Activated CD8-positive, alpha-beta T cell treated with anti-CD3 and anti-CD28 coated beads for 36 hours (primary cell): Measurements from ENCODE around the gene MEGF11. TPM values are rescaled to one million over a fixed set of nuclear protein-coding genes. Genes with fewer than 3 reads are reported as not detected.
"Not testable (repeated sequence)": the region's sequence is repeated elsewhere in the genome, so short reads cannot be mapped to it uniquely, and the experiment has no call there.

Source experiments
- ATAC-seq: fragments of 200-7000 bp; cut with Tn5 transposase; one replicate; pipeline ENCODE4 v1.10.0; 2021; ENCODE audit warnings: mild to moderate bottlenecking, moderate library complexity
- CTCF ChIA-PET: fragments of 350-600 bp; sonication (Branson Sonifier 250); formaldehyde crosslinking; loops from one replicate; lab custom pipeline; 2021; ENCODE audit warnings: antibody characterized with exemption; lab: Charles Lee
- POLR2A ChIA-PET: fragments of 350-600 bp; sonication (Branson Sonifier 250); formaldehyde crosslinking; loops from one replicate; lab custom pipeline; 2021; ENCODE audit warnings: antibody characterized with exemption; lab: Charles Lee
- DNase-seq: peaks from one replicate; pipeline ENCODE4 v3.0.0-alpha.2; 2020
- H3K27ac Mint-ChIP-seq: one replicate; pipeline ENCODE4 v1.8.0; 2021; ENCODE audit warnings: mild to moderate bottlenecking, mixed read lengths
- H3K27me3 Mint-ChIP-seq: one replicate; pipeline ENCODE4 v1.8.0; 2021; ENCODE audit warnings: mixed read lengths
- H3K36me3 Mint-ChIP-seq: one replicate; pipeline ENCODE4 v1.8.0; 2021; ENCODE audit warnings: low read depth, mixed read lengths
- H3K4me1 Mint-ChIP-seq: one replicate; pipeline ENCODE4 v1.8.0; 2021; ENCODE audit warnings: low read depth, mixed read lengths
- H3K4me3 Mint-ChIP-seq: one replicate; pipeline ENCODE4 v1.8.0; 2021; ENCODE audit warnings: mild to moderate bottlenecking, moderate library complexity, mixed read lengths
- H3K9me3 Mint-ChIP-seq: one replicate; pipeline ENCODE4 v1.8.0; 2021; ENCODE audit warnings: mixed read lengths
- intact Hi-C: fragments of 100-400 bp; cut with micrococcal nuclease; formaldehyde crosslinking; loops from one replicate; pipeline ENCODE4 v1.10.0; 2022
- total RNA-seq, 2 experiments: library from RNA; stranded (reverse); gene quantifications; one replicate each; pipeline ENCODE4 v1.2.3, GENCODE V29; 2021
- TF ChIP-seq, protein P1 (sequence below): fragments of 200-600 bp; IDR thresholded peaks from one replicate; pipeline ENCODE4 v1.8.0; 2022; ENCODE audit warnings: antibody characterized with exemption, mild to moderate bottlenecking

MEGF11 gene
- total RNA-seq, 2 experiments from 2014 or later, result not detected

GRCh38 chr15:65877749-65878148, 375.8 kb downstream of the MEGF11 start:
- no peak for ATAC-seq

DNA sequence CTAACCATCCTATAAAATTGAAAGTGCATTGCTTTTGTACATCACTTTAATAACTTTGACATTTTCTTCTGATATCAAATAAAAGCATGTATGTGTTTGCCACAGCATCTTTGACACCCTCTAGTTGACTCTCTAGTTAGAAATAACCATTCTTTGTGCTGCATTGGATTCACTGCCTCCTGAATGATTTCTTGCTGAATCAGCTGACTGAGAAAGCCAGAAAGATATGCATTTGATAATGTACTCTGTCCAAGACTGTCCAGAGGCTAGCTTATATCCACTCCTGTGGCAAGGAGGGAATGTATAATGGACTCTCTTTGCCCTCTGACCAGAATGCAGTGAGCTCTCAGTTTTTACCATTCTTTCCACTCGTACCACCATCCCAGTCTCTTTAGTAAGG, 378.1 kb downstream of the MEGF11 start:
- H3K27ac Mint-ChIP-seq, result peak overlapping the region; percentile 46
- H3K4me1 Mint-ChIP-seq, result peaks cover 34% of the 10 kb centered on the region
- no peak for DNase-seq
- ChIA-PET CTCF (interaction anchor here (0.6 to 1.2 kb wide), 3 partner anchors 13 to 210 kb away, joined by 3 to 7 read pairs (median 4); no protein-coding TSS in a partner anchor), POLR2A (no interaction called here)
- H3K27me3 Mint-ChIP-seq, result no peaks in the 10 kb centered on the region
- H3K4me3 Mint-ChIP-seq, result no peak overlapping the region
- ATAC-seq, result no peak
- TF ChIP-seq, protein P1, sequence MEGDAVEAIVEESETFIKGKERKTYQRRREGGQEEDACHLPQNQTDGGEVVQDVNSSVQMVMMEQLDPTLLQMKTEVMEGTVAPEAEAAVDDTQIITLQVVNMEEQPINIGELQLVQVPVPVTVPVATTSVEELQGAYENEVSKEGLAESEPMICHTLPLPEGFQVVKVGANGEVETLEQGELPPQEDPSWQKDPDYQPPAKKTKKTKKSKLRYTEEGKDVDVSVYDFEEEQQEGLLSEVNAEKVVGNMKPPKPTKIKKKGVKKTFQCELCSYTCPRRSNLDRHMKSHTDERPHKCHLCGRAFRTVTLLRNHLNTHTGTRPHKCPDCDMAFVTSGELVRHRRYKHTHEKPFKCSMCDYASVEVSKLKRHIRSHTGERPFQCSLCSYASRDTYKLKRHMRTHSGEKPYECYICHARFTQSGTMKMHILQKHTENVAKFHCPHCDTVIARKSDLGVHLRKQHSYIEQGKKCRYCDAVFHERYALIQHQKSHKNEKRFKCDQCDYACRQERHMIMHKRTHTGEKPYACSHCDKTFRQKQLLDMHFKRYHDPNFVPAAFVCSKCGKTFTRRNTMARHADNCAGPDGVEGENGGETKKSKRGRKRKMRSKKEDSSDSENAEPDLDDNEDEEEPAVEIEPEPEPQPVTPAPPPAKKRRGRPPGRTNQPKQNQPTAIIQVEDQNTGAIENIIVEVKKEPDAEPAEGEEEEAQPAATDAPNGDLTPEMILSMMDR, result no peak
- peaks cover 25% of the 10 kb centered on the region for H3K36me3 Mint-ChIP-seq
- intact Hi-C loops, result no loop called here
- no peaks in the 10 kb centered on the region for H3K9me3 Mint-ChIP-seq

More at GRCh38 chr15:65877749-65878148, 375.8 kb downstream of the MEGF11 start:
- H3K4me1 Mint-ChIP-seq, result peaks cover 34% of the 10 kb centered on the region
- H3K27ac Mint-ChIP-seq, result no peak overlapping the region
- no peak overlapping the region for H3K4me3 Mint-ChIP-seq
- ChIA-PET CTCF (interaction anchor here (0.8 to 2.6 kb wide), 2 partner anchors 9 to 15 kb away, joined by 3 to 9 read pairs; partner anchors contain the start of gene RAB11A), POLR2A (interaction anchor here (3.5 kb wide), 1 partner anchor 8 kb away, joined by 18 read pairs; the partner anchor contains the start of gene RAB11A)
- TF ChIP-seq, protein P1, result no peak
- intact Hi-C loops, result no loop called here
- H3K36me3 Mint-ChIP-seq, result peaks cover 30% of the 10 kb centered on the region
- H3K9me3 Mint-ChIP-seq, result no peaks in the 10 kb centered on the region
- no peaks in the 10 kb centered on the region for H3K27me3 Mint-ChIP-seq
- no peak for DNase-seq

GRCh38 chr15:65873256-65873655, 380.3 kb downstream of the MEGF11 start:
- CTCF ChIA-PET, result no interaction called here
- intact Hi-C loops, result no loop called here
- TF ChIP-seq, protein P1, result no peak

DNA sequence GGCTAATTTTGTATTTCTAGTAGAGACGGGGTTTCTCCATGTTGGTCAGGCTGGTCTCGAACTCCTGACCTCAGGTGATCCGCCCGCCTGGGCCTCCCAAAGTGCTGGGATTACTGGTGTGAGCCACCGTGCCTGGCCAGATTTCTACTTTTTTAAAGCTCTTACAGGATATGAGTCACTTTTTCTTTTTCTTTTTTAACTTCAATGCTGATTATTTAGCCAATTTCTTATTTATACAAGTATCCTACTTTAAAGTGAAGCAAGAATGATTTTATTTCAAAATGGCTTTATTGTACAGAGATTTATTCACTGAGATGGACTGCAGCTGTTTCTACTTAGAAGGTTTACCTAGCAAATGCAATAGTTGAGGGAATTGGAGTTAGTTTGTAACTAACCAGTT, 381.0 kb downstream of the MEGF11 start:
- H3K27ac Mint-ChIP-seq, DNase-seq, intact Hi-C loops, H3K4me3 Mint-ChIP-seq, ATAC-seq, H3K27me3 Mint-ChIP-seq, H3K9me3 Mint-ChIP-seq, CTCF ChIA-PET: not testable (repeated sequence)
- peaks cover 39% of the 10 kb centered on the region for H3K4me1 Mint-ChIP-seq
- POLR2A ChIA-PET, result interaction anchor here (1.3 kb wide), 1 partner anchor 82 kb away, joined by 4 read pairs; no protein-coding TSS in a partner anchor
- H3K36me3 Mint-ChIP-seq, result peaks cover 18% of the 10 kb centered on the region

More at GRCh38 chr15:65873256-65873655, 380.3 kb downstream of the MEGF11 start:
- no peaks in the 10 kb centered on the region for H3K9me3 Mint-ChIP-seq
- ATAC-seq (no peak), DNase-seq (no peak)
- peaks cover 42% of the 10 kb centered on the region for H3K4me1 Mint-ChIP-seq
- H3K36me3 Mint-ChIP-seq, result peaks cover 24% of the 10 kb centered on the region
- H3K4me3 Mint-ChIP-seq, result no peak overlapping the region
- peaks cover 4% of the 10 kb centered on the region for H3K27me3 Mint-ChIP-seq
- POLR2A ChIA-PET, result interaction anchor here (0.6 to 1.3 kb wide), 2 partner anchors 83 to 412 kb away, joined by 3 to 4 read pairs; no protein-coding TSS in a partner anchor
- no peak overlapping the region for H3K27ac Mint-ChIP-seq

DNA sequence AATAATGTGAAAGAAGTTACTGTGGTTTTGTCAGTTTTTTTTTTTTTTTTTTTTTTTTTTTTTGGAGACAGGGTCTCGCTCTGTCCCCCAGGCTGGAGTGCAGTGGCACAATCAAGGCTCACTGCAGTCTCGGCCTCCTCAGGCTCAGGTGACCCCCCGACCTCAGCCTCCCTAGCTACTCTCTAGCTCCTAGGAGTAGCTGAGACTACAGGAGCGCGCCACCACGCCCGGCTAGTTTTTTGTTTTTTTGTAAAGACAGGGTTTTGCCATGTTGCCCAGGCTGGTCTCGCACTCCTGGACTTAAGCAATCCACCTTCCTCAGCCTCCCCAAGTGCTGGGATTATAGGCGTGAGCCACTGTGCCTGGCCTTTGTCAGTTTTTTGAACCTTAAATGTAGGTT, 381.7 kb downstream of the MEGF11 start:
- CTCF ChIA-PET, H3K4me3 Mint-ChIP-seq, DNase-seq, ATAC-seq, H3K27ac Mint-ChIP-seq, intact Hi-C loops, H3K27me3 Mint-ChIP-seq, H3K9me3 Mint-ChIP-seq: not testable (repeated sequence)
- Mint-ChIP-seq H3K36me3 (peaks cover 15% of the 10 kb centered on the region), H3K4me1 (peaks cover 39% of the 10 kb centered on the region)
- POLR2A ChIA-PET, result interaction anchor here (2.1 kb wide), 1 partner anchor 52 kb away, joined by 5 read pairs; no protein-coding TSS in a partner anchor
